ENCODE results near the gene RALGAPA2. TPM values are rescaled to one million over a fixed set of nuclear protein-coding genes. Genes with fewer than 3 reads are reported as not detected.

The RALGAPA2 gene
- total RNA-seq, 4 donors from 2014 or later = 89.7 to 126 (median 97.8) TPM

DNA sequence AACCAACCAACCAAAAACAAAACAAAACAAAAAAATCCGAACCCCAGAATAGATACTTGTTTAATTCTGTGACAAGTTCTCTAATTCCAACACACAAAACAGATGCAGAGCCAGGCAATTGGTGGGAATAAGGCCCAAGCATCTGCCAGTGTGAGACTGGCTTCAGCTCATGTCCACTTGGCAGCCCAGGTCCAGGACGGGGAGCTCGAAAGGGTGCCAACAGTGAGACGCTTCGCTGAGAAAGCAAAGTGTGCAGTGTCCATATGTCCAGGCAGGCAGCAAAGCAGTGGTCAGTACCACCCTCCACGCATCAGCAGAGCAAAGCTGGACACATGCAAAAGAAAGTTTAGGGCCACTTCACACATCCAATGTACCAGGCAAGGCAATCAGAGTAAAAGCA is 102.9 kb downstream of the RALGAPA2 start:
- no peak for DNase-seq
- H3K27ac ChIP-seq = no peak overlapping the region
- peaks cover 1 to 5% of the 10 kb centered on the region in 2 donors for H3K36me3 ChIP-seq
- H3K4me1 ChIP-seq = no peaks in the 10 kb centered on the region
- H3K9me3 ChIP-seq = no peaks in the 10 kb centered on the region
- intact Hi-C loops (cut with DNase I) = no loop called here
- H3K4me3 ChIP-seq (replicated peaks in 1 of 3) = no peak overlapping the region
- TF ChIP-seq, protein P1, sequence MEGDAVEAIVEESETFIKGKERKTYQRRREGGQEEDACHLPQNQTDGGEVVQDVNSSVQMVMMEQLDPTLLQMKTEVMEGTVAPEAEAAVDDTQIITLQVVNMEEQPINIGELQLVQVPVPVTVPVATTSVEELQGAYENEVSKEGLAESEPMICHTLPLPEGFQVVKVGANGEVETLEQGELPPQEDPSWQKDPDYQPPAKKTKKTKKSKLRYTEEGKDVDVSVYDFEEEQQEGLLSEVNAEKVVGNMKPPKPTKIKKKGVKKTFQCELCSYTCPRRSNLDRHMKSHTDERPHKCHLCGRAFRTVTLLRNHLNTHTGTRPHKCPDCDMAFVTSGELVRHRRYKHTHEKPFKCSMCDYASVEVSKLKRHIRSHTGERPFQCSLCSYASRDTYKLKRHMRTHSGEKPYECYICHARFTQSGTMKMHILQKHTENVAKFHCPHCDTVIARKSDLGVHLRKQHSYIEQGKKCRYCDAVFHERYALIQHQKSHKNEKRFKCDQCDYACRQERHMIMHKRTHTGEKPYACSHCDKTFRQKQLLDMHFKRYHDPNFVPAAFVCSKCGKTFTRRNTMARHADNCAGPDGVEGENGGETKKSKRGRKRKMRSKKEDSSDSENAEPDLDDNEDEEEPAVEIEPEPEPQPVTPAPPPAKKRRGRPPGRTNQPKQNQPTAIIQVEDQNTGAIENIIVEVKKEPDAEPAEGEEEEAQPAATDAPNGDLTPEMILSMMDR (IDR thresholded peaks at IDR 0.05) = no peak
- no peak for TF ChIP-seq POLR2A (IDR thresholded peaks at IDR 0.05)
- 87 to 94% methylated on average over 6 of the region's 6 CpGs for WGBS, 2 donors
- no peaks in the 10 kb centered on the region for H3K27me3 ChIP-seq

DNA sequence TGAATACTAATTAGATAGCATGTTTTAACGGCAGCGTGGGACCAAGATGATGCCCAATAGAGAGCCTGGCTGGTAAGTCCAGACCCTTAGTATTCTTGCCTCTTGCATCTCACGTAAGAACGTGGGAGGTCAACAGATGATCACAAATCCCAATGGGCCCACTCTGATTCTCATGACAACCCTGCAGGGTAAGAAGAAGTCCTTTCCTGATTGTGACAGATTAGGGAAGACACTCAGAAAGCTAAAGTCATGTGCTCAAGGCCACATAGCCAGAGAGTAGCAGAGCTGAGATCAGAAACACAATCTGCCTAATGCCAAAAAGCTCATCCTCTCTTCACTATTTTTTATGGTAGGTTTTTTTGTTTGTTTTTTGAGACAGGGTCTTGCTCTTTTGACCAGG is 103.8 kb downstream of the RALGAPA2 start:
- TF ChIP-seq, protein P1 (IDR thresholded peaks at IDR 0.05) = no peak
- TF ChIP-seq POLR2A (IDR thresholded peaks at IDR 0.05) = no peak
- no peaks in the 10 kb centered on the region for H3K9me3 ChIP-seq
- no peak for DNase-seq
- H3K27ac ChIP-seq = no peak overlapping the region
- intact Hi-C loops (cut with DNase I) = no loop called here
- WGBS, 2 donors = 87 to 96% methylated on average over 4 of the region's 4 CpGs
- no peaks in the 10 kb centered on the region for H3K27me3 ChIP-seq
- peaks cover 0 to 13% of the 10 kb centered on the region in 2 donors for H3K36me3 ChIP-seq
- H3K4me3 ChIP-seq (replicated peaks in 1 of 3) = no peak overlapping the region
- H3K4me1 ChIP-seq = peaks cover 0 to under 1% of the 10 kb centered on the region in 2 donors

DNA sequence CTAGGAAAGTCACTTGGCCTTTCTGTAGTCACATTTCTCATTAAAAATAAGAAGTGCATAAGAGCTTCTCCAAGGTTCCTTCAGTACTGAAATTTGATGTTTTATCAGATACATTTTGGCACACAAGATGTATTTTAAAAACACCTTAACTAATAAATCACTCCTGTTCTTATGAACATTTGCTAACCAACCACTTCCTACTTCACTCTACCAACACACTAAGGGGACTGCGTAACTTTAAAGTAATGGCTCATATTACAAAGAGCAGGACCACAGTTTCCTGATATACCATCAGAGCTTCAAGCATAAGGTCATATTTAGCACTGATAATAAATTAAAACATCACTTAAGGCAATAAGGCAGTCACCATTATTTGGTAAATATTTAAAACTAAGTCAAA is 104.4 kb downstream of the RALGAPA2 start:
- WGBS, 2 donors = 95 to 100% methylated on average over 1 of the region's 1 CpG
- Histone ChIP-seq H3K9me3 (no peaks in the 10 kb centered on the region), H3K27me3 (no peaks in the 10 kb centered on the region), H3K27ac (no peak overlapping the region), H3K36me3 (peaks cover 0 to 13% of the 10 kb centered on the region in 2 donors), H3K4me3 (replicated peaks in 1 of 3) (no peak overlapping the region), H3K4me1 (peaks cover 3 to 7% of the 10 kb centered on the region in 2 donors)
- TF ChIP-seq, protein P1 (IDR thresholded peaks at IDR 0.05) = no peak
- TF ChIP-seq POLR2A (IDR thresholded peaks at IDR 0.05) = no peak
- intact Hi-C loops (cut with DNase I) = no loop called here
- no peak for DNase-seq

DNA sequence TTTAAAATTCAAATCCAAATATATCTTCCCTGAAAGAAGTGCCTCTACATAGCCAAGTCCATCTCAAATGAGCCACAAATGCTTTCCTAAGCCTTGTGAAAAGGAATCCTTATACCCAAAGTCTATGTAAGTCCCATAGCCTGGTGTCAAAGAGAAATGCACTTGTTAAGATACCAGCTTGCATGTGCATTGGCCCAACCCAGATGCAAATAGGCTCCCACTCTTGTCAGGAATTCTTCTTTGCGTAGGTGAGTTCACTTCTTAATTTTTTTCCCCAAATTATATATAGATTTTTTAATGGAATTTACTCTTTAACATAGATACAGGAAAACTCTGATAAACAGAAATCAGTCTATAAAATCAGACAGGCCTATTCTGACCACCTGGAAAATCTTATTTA is 105.6 kb downstream of the RALGAPA2 start:
- Histone ChIP-seq H3K27me3 (no peaks in the 10 kb centered on the region), H3K4me1 (peaks cover 10 to 11% of the 10 kb centered on the region in 2 donors), H3K9me3 (no peaks in the 10 kb centered on the region), H3K27ac (no peak overlapping the region), H3K4me3 (replicated peaks in 1 of 3) (no peak overlapping the region), H3K36me3 (peaks cover 0 to 13% of the 10 kb centered on the region in 2 donors)
- TF ChIP-seq, protein P1 (IDR thresholded peaks at IDR 0.05) = no peak
- TF ChIP-seq POLR2A (IDR thresholded peaks at IDR 0.05) = no peak
- no peak for DNase-seq
- WGBS, 2 donors = 98 to 100% methylated on average over 1 of the region's 1 CpG
- intact Hi-C loops (cut with DNase I) = no loop called here

DNA sequence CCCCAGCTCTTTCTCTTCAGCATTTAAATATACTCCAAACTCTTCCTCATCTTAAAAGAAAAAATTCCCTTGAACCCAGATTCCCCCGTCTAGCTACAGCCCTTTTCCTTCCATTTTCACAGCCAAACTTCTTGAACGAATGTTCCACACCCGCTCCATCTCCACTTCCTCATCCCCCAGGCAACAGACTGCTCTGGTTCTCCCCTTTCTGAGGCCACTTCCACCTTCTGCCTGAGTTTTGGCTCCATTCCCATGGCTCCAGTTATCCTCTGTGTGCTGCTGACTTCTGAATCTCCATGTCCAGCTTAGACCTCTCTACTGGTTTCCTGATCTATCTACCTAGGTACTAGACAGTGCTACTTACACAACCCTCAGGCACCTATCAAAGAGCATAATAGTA is 106.4 kb downstream of the RALGAPA2 start:
- Histone ChIP-seq H3K27ac (no peak overlapping the region), H3K4me3 (replicated peaks in 1 of 3) (no peak overlapping the region), H3K36me3 (peaks cover 0 to 17% of the 10 kb centered on the region in 2 donors), H3K9me3 (no peaks in the 10 kb centered on the region), H3K4me1 (peaks cover 10 to 11% of the 10 kb centered on the region in 2 donors), H3K27me3 (no peaks in the 10 kb centered on the region)
- TF ChIP-seq, protein P1 (IDR thresholded peaks at IDR 0.05) = no peak
- 79 to 80% methylated on average over 3 of the region's 3 CpGs for WGBS, 2 donors
- DNase-seq = no peak
- intact Hi-C loops (cut with DNase I) = no loop called here

Data from thyroid gland (tissue), 4 donors.